Breast epithelium (tissue), 4 donors: ENCODE measurements around the gene OR5AK2. TPM values are rescaled to one million over a fixed set of nuclear protein-coding genes. Genes with fewer than 3 reads are reported as not detected.

Experiments used
- DNase-seq, 2 donors: peaks; one replicate each; pipeline ENCODE4 v3.0.0-alpha.2; 2019; ENCODE audit warnings: low spot score in 2 of 2
- H3K27ac ChIP-seq, 2 donors: fragments of 200-600 bp; sonication (generic) in 1 of 2; one replicate each; pipeline ENCODE4 v1.5.1; 2016 to 2019; ENCODE audit warnings: mild to moderate bottlenecking in 1 of 2
- H3K27me3 ChIP-seq, 2 donors: fragments of 200-600 bp; sonication (generic) in 1 of 2; one replicate each; pipeline versions ENCODE4 v1.5.1 to v1.6.0; 2017 to 2019; ENCODE audit warnings: control low read depth in 1 of 2, mild to moderate bottlenecking in 1 of 2
- H3K36me3 ChIP-seq: fragments of 200-600 bp; one replicate; pipeline ENCODE4 v1.5.1; 2019
- H3K4me1 ChIP-seq, 2 donors: fragments of 200-600 bp; sonication (generic); one replicate each; pipeline ENCODE4 v1.5.1; 2016 to 2019; ENCODE audit warnings: control low read depth in 1 of 2
- H3K4me3 ChIP-seq, 3 donors: fragments of 200-600 bp; sonication (generic); 1 replicate in 2 of 3; 2 replicates in 1 of 3; pipeline ENCODE4 v1.5.1; 2016 to 2019; ENCODE audit warnings: mild to moderate bottlenecking in 3 of 3, moderate library complexity in 2 of 3
- H3K9me3 ChIP-seq, 2 donors: fragments of 200-600 bp; sonication (generic) in 1 of 2; one replicate each; pipeline ENCODE4 v1.5.1; 2016 to 2019; ENCODE audit warnings: control low read depth in 1 of 2
- POLR2A ChIP-seq: fragments of 450-650 bp; IDR thresholded peaks from one replicate; pipeline ENCODE4 v1.6.1; 2016; ENCODE audit warnings: antibody characterized with exemption, mild to moderate bottlenecking, moderate library complexity
- POLR2AphosphoS5 ChIP-seq, 3 donors: sonication (generic); formaldehyde crosslinking; IDR thresholded peaks; one replicate each; pipeline ENCODE4 v1.6.1; 2017; ENCODE audit warnings: antibody characterized with exemption in 3 of 3
- intact Hi-C: fragments of 100-400 bp; cut with DNase I; formaldehyde crosslinking; loops from one replicate; pipeline ENCODE4 v1.15.1; 2023; ENCODE audit warnings: low total_unique reads
- total RNA-seq, 3 donors: library from RNA; depleted of rRNA; stranded (reverse); fragments of >200 nt; gene quantifications; one replicate each; pipeline ENCODE4 v1.1.0, GENCODE V29; 2016
- TF ChIP-seq, protein P1 (sequence below), 3 donors: fragments of 450-650 bp; IDR thresholded peaks; one replicate each; pipeline ENCODE4 v1.5.1; 2016 to 2017; ENCODE audit warnings: antibody characterized with exemption in 3 of 3, mild to moderate bottlenecking in 3 of 3, moderate library complexity in 3 of 3

The OR5AK2 gene
- total RNA-seq, 3 donors from 2014 or later: not detected

DNA sequence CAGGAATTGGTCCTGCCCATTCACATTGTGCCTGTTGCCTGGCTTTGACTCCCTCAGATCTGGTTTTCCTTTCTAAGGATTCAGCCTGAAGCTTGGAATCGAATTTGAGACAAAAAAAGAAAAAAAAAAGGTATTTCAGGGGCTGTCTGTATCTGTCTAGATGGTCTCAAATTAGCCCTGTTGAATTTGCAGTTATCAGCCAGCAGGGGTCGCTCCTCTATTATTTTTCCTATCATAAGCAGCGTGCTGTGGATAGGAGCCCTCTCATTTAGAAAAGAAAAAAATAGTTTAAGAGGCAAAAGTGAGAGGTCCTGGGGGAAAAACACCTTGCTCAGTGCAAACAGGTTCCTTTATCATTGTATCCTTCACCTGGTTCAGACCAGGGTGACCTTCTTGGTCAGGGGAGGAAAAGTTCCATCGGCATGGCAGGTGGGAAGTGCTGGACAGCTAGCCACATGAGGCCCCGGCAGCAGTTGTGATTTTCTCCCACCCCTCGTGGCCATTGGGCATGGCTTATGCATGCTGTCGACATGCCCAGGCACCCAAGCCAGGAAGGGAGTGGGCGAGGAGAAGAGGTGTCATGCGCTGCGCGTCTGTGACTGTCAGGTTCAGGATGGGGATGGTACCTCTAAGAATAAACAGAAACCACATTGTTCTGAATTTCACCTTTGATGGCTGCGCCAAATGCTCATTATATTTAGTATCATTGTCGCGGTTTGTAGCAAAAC is 13.1 kb downstream of the OR5AK2 start:
- Histone ChIP-seq H3K36me3 (no peaks in the 10 kb centered on the region), H3K27me3 (no peaks in the 10 kb centered on the region), H3K9me3 (peaks cover 10 to 15% of the 10 kb centered on the region in 2 donors), H3K4me1 (no peaks in the 10 kb centered on the region), H3K4me3 (no peak overlapping the region), H3K27ac (no peak overlapping the region)
- DNase-seq: no peak
- intact Hi-C loops: no loop called here
- TF ChIP-seq, protein P1, sequence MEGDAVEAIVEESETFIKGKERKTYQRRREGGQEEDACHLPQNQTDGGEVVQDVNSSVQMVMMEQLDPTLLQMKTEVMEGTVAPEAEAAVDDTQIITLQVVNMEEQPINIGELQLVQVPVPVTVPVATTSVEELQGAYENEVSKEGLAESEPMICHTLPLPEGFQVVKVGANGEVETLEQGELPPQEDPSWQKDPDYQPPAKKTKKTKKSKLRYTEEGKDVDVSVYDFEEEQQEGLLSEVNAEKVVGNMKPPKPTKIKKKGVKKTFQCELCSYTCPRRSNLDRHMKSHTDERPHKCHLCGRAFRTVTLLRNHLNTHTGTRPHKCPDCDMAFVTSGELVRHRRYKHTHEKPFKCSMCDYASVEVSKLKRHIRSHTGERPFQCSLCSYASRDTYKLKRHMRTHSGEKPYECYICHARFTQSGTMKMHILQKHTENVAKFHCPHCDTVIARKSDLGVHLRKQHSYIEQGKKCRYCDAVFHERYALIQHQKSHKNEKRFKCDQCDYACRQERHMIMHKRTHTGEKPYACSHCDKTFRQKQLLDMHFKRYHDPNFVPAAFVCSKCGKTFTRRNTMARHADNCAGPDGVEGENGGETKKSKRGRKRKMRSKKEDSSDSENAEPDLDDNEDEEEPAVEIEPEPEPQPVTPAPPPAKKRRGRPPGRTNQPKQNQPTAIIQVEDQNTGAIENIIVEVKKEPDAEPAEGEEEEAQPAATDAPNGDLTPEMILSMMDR (IDR thresholded peaks at IDR 0.05): no peak
- TF ChIP-seq POLR2AphosphoS5 (IDR thresholded peaks at IDR 0.05) (no peak), POLR2A (no peak)

DNA sequence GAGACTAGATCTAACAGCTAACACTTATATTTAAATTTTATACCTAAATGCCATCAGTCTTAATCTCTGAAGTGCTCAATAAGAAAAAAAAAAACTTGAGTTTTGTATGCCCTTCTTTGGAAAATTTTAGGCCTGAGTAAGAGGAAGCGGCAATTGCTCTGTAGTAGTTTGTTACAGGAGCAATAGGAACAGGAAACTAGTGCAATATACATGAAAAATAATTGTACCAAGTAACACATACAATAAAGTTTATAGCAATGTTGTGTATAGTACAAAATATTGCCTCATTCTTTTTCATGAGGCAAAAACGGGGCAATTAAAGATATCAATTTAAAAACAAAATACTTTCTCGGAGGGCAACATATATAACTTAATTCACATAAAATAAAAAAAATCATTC is 19.7 kb downstream of the OR5AK2 start:
- H3K27ac ChIP-seq: no peak overlapping the region
- no peaks in the 10 kb centered on the region for H3K4me1 ChIP-seq
- no peaks in the 10 kb centered on the region for H3K27me3 ChIP-seq
- no peaks in the 10 kb centered on the region for H3K36me3 ChIP-seq
- TF ChIP-seq, protein P1 (IDR thresholded peaks at IDR 0.05): no peak
- TF ChIP-seq POLR2AphosphoS5 (IDR thresholded peaks at IDR 0.05) (no peak), POLR2A (no peak)
- H3K4me3 ChIP-seq: no peak overlapping the region
- no peaks in the 10 kb centered on the region for H3K9me3 ChIP-seq
- intact Hi-C loops: no loop called here
- DNase-seq: no peak

DNA sequence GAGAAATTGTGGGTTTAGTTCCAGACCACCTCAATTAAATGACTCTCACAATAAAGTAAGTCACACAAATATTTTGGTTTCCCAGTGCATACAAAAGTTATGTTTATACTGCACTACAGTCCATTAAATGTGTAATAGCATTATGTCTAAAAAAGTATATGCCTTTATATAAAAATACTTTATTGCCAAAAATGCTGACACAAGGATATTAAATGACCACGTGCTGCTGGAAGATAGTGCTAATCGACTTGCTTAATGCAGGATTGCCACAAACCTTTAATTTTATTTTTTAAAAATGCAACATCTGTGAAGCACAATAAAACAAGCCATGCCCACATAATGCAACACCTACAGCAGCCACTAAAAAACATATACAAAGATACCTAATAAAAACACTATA is 27.0 kb downstream of the OR5AK2 start:
- intact Hi-C loops: no loop called here
- Histone ChIP-seq H3K27me3 (no peaks in the 10 kb centered on the region), H3K36me3 (no peaks in the 10 kb centered on the region), H3K4me3 (no peak overlapping the region), H3K27ac (no peak overlapping the region), H3K4me1 (no peaks in the 10 kb centered on the region), H3K9me3 (no peaks in the 10 kb centered on the region)
- DNase-seq: no peak
- TF ChIP-seq POLR2A: no peak
- no peak for TF ChIP-seq POLR2AphosphoS5 (IDR thresholded peaks at IDR 0.05)
- TF ChIP-seq, protein P1 (IDR thresholded peaks at IDR 0.05): no peak

DNA sequence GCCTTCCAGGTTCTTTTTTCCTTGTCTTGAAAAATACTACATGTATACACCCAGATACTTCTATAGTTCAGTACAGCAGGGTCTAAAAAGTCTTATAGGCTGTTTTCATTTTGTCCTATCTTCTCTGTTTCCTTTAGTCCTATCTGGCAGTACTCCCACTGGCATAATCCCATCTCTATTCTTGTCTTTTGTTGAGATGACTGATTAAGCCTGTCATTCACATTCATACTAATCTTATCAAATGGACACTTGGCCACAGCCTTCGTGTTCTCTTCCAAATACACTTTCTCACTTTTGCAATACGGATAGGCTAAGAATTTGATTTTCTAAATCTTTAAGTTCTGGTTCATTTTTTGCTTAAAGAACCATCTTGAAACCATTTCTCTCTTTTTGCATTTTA is 42.8 kb downstream of the OR5AK2 start:
- Histone ChIP-seq H3K27ac (no peak overlapping the region), H3K9me3 (no peaks in the 10 kb centered on the region), H3K4me3 (no peak overlapping the region), H3K36me3 (no peaks in the 10 kb centered on the region), H3K27me3 (no peaks in the 10 kb centered on the region), H3K4me1 (no peaks in the 10 kb centered on the region)
- TF ChIP-seq POLR2A (no peak), POLR2AphosphoS5 (IDR thresholded peaks at IDR 0.05) (no peak)
- TF ChIP-seq, protein P1 (IDR thresholded peaks at IDR 0.05): no peak
- intact Hi-C loops: no loop called here
- DNase-seq: no peak

Other genes starting within 250 kb of the OR5AK2 start
- gene OR9G4, start 240.2 kb upstream of the OR5AK2 start, total RNA-seq: not detected
- not detected for gene LRRC55, start 193.0 kb downstream of the OR5AK2 start, total RNA-seq
- gene APLNR, start 248.3 kb downstream of the OR5AK2 start, total RNA-seq: 1 to 10 TPM in 1 of 3 donors, under 1 TPM in 2; 0.44 to 3.3 (median 0.80) TPM